ENCODE measurements around the gene TMPRSS9.

- TF ChIP-seq CTCF (IDR thresholded peaks at IDR 0.05) (no peak), EP300 (IDR thresholded peaks at IDR 0.05) (no peak)
These were observed 9.4 kb upstream of the TMPRSS9 start for GRCh38 chr19:2350656-2351055.
